SJSA1 (cell line): ENCODE results near the gene EPX. TPM values are rescaled to one million over a fixed set of nuclear protein-coding genes. Genes with fewer than 3 reads are reported as not detected.

Experiments used
- DNase-seq, 2 experiments: peaks; one replicate each; pipeline ENCODE4 v3.0.0-alpha.2; 2015 to 2020; ENCODE audit warnings: low spot score in 2 of 2, low read depth in 1 of 2
- H3K27ac ChIP-seq: fragments of 250-450 bp; sonication (Bioruptor Pico); 2 replicates; pipeline ENCODE4 v1.5.1; 2020; ENCODE audit warnings: mild to moderate bottlenecking, moderate library complexity
- H3K27me3 ChIP-seq: fragments of 250-450 bp; sonication (Bioruptor Pico); replicated peaks from 2 replicates; pipeline ENCODE4 v1.5.1; 2020; ENCODE audit warnings: mild to moderate bottlenecking, moderate library complexity
- H3K36me3 ChIP-seq: fragments of 250-450 bp; sonication (Bioruptor Pico); 2 replicates; pipeline ENCODE4 v1.5.1; 2020; ENCODE audit warnings: mild to moderate bottlenecking
- H3K4me1 ChIP-seq: fragments of 250-450 bp; sonication (Bioruptor Pico); replicated peaks from 2 replicates; pipeline ENCODE4 v1.6.1; 2021; ENCODE audit warnings: mild to moderate bottlenecking
- H3K4me3 ChIP-seq: fragments of 250-450 bp; sonication (Bioruptor Pico); 2 replicates; pipeline ENCODE4 v1.5.1; 2020; ENCODE audit warnings: mild to moderate bottlenecking
- H3K9me3 ChIP-seq: fragments of 250-450 bp; sonication (Bioruptor Pico); replicated peaks from 2 replicates; pipeline ENCODE4 v1.5.1; 2020; ENCODE audit warnings: mild to moderate bottlenecking
- total RNA-seq: library from RNA; depleted of rRNA; stranded (reverse); fragments of >200 nt; shearing (Covaris generic); gene quantifications from 2 replicates; pipeline ENCODE4 v1.2.3, GENCODE V29; 2014; rRNA removed

EPX gene
- total RNA-seq, 1 experiment from 2014 or later = not detected

DNA sequence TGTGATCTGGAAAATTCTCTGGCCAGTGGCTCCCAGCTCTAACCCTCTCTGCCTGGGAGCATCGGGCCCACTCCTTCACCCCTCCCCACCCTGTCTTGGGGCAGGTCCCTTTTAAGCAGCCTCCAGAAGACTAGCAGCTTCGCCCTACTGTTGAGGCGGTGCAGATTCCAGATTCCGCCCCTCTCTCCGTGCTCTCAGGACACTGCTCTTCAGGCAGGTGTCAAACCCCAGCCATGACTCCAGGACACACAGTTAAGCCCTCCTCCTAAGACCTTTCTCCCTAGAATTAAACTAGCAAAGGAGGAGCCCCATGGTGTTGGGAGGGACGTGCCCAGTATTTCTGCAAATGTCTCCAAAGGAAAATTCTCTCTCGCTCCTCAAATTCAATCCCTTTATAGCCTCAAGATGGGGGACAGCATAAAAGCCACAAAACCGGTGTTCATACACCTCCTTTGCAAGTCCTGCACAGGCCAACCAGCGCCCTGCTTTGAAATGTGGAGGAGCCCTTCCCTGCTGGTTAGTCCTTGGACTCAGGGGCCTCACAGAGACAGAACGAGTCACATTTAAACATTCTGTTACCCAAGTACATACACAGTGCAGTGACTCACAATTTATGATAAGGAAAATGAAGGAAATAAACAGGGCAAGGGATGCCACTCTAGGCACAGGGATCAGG is 53.0 kb downstream of the EPX start:
- Histone ChIP-seq H3K4me1 (peaks cover 13% of the 10 kb centered on the region), H3K4me3 (no peak overlapping the region), H3K27me3 (peaks cover 86% of the 10 kb centered on the region), H3K9me3 (0 out of 2 replicates have a peak, but pooled peaks cover 4% of the 10 kb centered on the region), H3K27ac (no peak overlapping the region), H3K36me3 (0 out of 2 replicates have a peak, but pooled peaks cover 3% of the 10 kb centered on the region)
- peak in 1 of 2 experiments; percentile 33 for DNase-seq

DNA sequence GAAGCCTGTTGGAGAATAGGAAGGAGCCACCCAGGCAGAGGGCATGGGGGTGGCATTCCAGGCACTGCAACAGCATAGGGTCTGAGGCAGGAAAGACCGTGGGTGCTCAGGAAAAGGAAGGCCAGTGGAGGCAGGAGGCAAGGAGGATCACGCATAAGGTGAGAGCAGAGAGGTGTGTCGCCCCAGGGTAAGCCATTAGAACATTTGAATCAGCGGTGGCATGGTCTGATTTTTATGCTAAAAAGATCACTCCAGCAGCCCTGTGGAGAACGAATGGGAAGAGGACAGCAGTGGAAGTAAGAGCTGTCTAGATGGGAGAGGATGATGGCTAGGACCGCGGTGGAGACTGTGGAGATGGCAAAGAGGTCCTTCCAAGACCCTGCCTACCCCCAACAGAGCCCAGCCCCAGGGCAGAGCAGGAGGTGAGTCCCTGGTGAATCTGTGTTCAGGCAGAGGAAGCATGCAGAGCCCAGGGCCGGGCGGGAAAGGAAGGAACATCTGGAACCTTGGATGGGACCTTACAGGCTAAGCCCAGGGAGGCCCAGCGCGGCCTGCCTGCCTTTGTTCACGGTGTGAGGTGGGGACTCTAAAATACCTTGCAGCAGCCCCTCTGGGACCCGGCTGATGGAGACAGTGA is 53.7 kb downstream of the EPX start:
- H3K27me3 ChIP-seq = peaks cover 87% of the 10 kb centered on the region
- peak in 1 of 2 experiments; percentile 45 for DNase-seq
- 0 out of 2 replicates have a peak, but pooled peaks cover 4% of the 10 kb centered on the region for H3K9me3 ChIP-seq
- H3K4me3 ChIP-seq = no peak overlapping the region
- 0 out of 2 replicates have a peak, but pooled peaks cover 3% of the 10 kb centered on the region for H3K36me3 ChIP-seq
- no peak overlapping the region for H3K27ac ChIP-seq
- peaks cover 13% of the 10 kb centered on the region for H3K4me1 ChIP-seq

DNA sequence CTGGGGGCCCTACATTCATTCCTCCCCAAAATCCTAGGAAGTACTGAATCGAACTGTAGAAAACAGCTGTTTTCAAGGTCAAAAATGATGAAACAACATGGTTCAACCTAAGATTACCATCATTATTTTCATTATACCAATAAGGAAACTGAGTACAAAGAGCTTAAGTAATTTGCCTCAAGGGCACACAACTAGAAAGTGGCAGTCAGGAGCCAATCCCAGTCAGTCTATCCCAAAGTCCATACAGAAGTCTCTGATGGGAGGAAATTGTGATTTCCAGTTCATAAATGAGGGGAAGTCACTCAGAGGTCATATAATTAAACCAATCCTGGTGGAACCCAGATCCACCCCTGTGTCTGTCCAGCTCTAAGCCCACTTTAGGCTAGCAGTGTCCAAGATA is 54.3 kb downstream of the EPX start:
- Histone ChIP-seq H3K4me3 (no peak overlapping the region), H3K9me3 (0 out of 2 replicates have a peak, but pooled peaks cover 4% of the 10 kb centered on the region), H3K27me3 (peaks cover 87% of the 10 kb centered on the region), H3K27ac (no peak overlapping the region), H3K4me1 (peaks cover 13% of the 10 kb centered on the region), H3K36me3 (0 out of 2 replicates have a peak, but pooled peaks cover 3% of the 10 kb centered on the region)
- DNase-seq = no peak

DNA sequence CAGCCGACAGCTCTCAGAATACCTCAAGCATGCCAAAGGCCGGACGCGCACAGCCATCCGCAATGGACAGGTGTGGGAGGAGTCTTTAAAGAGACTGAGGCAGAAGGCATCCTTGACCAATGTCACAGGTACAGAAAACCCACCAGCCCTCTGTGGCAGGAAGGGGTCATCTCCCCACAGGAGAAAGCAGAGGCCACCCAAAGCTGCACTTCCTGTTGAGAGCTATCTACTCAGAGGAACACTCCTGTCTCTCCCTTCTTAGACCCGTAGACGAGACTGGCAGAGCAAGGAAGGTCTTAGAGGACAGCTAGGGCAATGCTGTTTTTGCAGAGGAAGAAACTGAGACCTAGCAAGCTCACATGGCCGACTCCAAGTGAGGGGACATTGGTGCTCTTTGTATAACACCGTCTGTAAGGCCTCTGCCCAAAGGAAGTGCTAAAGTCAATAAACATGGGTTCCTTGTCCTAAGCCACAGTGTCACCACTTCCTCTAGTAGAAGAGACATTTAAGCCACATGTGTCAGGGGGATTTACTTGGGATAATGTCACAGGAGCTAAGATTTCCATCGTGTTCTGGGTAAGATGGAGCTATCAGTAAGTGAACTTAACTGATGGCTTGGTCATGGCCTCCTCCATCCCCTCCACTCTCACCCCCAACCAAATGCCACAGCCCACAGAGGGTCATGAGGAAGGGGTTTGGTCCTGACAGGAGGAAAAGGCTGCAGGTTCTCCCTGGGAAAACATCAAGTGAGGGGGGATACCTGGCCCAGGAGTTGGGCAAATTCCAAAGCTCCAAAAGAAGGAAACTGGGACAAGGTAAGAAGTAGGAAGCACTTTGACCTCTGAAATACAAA is 55.2 kb downstream of the EPX start:
- Histone ChIP-seq H3K9me3 (0 out of 2 replicates have a peak, but pooled peaks cover 4% of the 10 kb centered on the region), H3K27ac (no peak overlapping the region), H3K4me3 (no peak overlapping the region), H3K36me3 (0 out of 2 replicates have a peak, but pooled peaks cover 3% of the 10 kb centered on the region), H3K27me3 (peaks cover 89% of the 10 kb centered on the region), H3K4me1 (peaks cover 13% of the 10 kb centered on the region)
- peak in 1 of 2 experiments; percentile 41 for DNase-seq

DNA sequence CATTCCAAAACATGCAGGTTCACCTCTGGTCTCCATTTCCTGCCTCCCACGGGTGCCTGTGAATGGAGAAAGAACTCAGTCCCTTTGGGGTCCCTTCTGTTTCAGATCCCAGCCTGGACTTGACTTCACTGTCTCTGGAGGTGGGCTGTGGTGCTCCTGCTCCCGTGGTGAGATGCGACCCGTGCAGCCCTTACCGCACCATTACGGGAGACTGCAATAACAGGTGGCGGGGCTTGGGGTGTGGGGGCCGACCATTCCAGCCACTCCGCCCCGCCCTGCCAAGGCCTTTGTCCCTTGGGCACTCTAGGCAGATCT is 56.4 kb downstream of the EPX start:
- Histone ChIP-seq H3K36me3 (0 out of 2 replicates have a peak, but pooled peaks cover 3% of the 10 kb centered on the region), H3K9me3 (0 out of 2 replicates have a peak, but pooled peaks cover 4% of the 10 kb centered on the region), H3K4me3 (no peak overlapping the region), H3K27me3 (peaks cover 89% of the 10 kb centered on the region), H3K27ac (no peak overlapping the region), H3K4me1 (peaks cover 13% of the 10 kb centered on the region)
- DNase-seq = no peak

DNA sequence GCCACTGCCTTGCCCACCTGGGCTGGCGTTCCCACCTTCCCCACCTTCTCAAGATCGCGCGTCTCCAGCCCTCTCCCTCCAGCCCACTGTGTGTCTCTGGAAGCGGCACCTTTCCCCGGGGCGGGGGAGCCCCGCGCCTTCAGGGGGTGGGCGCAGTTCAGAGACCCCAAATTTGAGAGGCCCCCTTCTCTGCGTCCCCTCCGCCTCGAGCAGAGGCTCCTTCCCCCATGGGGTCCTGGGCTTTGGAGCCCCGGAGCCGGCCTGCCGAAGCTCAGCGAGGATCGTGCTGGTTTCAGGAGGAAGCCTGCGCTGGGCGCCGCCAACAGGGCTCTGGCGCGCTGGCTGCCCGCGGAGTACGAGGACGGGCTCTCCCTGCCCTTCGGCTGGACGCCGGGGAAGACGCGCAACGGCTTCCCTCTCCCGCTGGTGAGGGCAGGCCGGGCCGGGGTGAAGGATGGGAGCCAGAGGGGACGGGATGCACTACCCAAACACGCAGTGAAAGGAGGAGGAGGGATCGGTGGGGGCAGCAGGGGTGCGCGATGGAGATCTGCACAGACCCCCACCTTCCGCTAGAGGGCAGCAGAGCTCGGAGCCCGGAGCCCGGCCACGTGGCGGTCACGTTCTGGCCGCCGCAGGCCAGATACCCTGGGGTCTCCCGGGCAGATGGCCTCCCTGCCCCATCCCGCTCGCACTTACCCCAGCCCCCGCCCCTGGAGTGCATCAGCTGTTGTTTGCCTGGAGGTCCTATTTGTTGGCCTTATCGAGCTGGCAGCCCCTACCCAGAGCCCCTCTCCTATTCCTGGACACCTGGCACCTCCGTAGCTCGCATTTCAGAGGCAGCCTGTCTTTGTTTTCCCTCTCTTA is 57.0 kb downstream of the EPX start:
- Histone ChIP-seq H3K36me3 (0 out of 2 replicates have a peak, but pooled peaks cover 3% of the 10 kb centered on the region), H3K9me3 (0 out of 2 replicates have a peak, but pooled peaks cover 4% of the 10 kb centered on the region), H3K27ac (no peak overlapping the region), H3K4me1 (peaks cover 13% of the 10 kb centered on the region), H3K27me3 (peaks cover 86% of the 10 kb centered on the region), H3K4me3 (peak overlapping the region; percentile 31)
- DNase-seq = peak; percentile 67 to 72

DNA sequence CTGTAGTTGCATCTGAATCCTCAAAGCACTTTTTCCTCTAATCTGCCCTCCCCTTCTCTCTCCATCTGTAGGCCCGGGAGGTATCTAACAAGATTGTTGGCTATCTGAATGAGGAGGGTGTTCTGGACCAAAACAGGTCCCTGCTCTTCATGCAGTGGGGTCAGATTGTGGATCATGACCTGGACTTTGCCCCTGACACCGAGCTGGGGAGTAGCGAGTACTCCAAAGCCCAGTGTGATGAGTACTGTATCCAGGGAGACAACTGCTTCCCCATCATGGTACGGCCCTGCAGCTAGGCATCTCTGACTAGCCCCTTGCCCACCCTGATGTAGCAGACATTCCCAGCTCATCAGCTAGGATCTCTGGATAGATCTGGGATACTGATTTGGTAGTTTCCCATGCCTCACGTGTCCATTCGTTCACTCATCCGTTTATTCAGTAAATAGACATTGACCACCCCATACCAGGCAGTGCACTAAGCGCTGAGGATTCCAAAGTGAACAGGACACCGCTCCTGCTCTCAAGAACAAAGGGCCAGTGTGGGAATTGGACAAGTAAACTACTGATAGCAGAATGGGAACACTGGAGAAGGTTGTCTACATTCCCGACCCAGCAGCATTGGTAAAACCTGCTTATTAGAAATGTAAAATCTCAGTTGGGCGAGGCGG is 58.0 kb downstream of the EPX start:
- Histone ChIP-seq H3K36me3 (0 out of 2 replicates have a peak, but pooled peaks cover 3% of the 10 kb centered on the region), H3K9me3 (0 out of 2 replicates have a peak, but pooled peaks cover 4% of the 10 kb centered on the region), H3K27me3 (peaks cover 83% of the 10 kb centered on the region), H3K27ac (no peak overlapping the region), H3K4me1 (peaks cover 13% of the 10 kb centered on the region), H3K4me3 (no peak overlapping the region)
- DNase-seq = peak in 1 of 2 experiments; percentile 40

DNA sequence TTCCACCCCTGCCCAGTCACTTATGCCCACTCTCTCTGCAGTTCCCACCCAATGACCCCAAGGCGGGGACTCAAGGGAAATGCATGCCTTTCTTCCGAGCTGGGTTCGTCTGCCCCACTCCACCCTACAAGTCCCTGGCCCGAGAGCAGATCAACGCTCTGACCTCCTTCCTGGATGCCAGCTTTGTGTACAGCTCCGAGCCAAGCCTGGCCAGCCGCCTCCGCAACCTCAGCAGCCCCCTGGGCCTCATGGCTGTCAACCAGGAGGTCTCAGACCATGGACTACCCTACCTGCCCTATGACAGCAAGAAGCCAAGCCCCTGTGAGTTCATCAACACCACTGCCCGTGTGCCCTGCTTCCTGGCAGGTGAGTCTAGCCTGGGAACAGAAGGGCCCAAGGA is 59.6 kb downstream of the EPX start:
- H3K4me1 ChIP-seq = peaks cover 13% of the 10 kb centered on the region
- H3K27me3 ChIP-seq = peaks cover 77% of the 10 kb centered on the region
- peak in 1 of 2 experiments; percentile 38 for DNase-seq
- H3K27ac ChIP-seq = no peak overlapping the region
- H3K4me3 ChIP-seq = no peak overlapping the region
- H3K9me3 ChIP-seq = 0 out of 2 replicates have a peak, but pooled peaks cover 4% of the 10 kb centered on the region
- 0 out of 2 replicates have a peak, but pooled peaks cover 3% of the 10 kb centered on the region for H3K36me3 ChIP-seq

DNA sequence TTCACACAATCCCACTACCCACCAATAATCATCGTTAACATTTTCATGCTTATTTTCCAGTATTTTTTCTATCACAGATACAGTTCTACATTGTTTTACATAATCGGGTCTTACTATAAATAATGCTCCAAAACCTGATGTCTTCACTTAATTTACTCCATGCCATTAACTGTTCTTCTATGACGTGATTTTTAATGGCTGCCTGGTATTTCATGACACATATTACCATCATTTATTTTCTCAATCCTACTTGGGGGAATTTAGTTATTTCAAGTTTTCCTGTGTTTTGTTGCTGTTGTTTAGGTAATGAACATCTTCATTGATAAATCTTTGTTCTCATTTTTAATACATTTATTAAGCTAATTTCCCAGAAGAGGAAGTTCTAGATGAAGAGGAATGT is 60.6 kb downstream of the EPX start:
- 0 out of 2 replicates have a peak, but pooled peaks cover 3% of the 10 kb centered on the region for H3K36me3 ChIP-seq
- H3K27me3 ChIP-seq = peaks cover 79% of the 10 kb centered on the region
- 0 out of 2 replicates have a peak, but pooled peaks cover 2% of the 10 kb centered on the region for H3K9me3 ChIP-seq
- H3K4me3 ChIP-seq = no peak overlapping the region
- H3K27ac ChIP-seq = no peak overlapping the region
- peaks cover 9% of the 10 kb centered on the region for H3K4me1 ChIP-seq
- DNase-seq = no peak

Other genes starting within 250 kb of the EPX start
- gene CUEDC1, start 237.3 kb upstream of the EPX start, total RNA-seq = 16.7 and 27.3 TPM in 2 replicates
- gene VEZF1, start 204.5 kb upstream of the EPX start, total RNA-seq = 50.7 and 116 TPM in 2 replicates
- gene SRSF1, start 185.5 kb upstream of the EPX start, total RNA-seq = 535 and 581 TPM in 2 replicates
- 15.5 and 21.5 TPM in 2 replicates for gene DYNLL2, start 109.3 kb upstream of the EPX start, total RNA-seq
- gene OR4D1, start 44.3 kb upstream of the EPX start, total RNA-seq = 0.03 TPM in 1 of 2 replicates, not detected in the other
- gene OR4D2, start 25.7 kb upstream of the EPX start, total RNA-seq = not detected in 2 replicates
- gene MKS1, start 26.5 kb downstream of the EPX start, total RNA-seq = 6.5 and 15.9 TPM in 2 replicates
- gene LPO, start 45.9 kb downstream of the EPX start, total RNA-seq = not detected in 2 replicates
- not detected in 2 replicates for gene MPO, start 88.2 kb downstream of the EPX start, total RNA-seq
- 0.05 TPM in 1 of 2 replicates, not detected in the other for gene TSPOAP1, start 136.1 kb downstream of the EPX start, total RNA-seq
- gene SUPT4H1, start 159.5 kb downstream of the EPX start, total RNA-seq = 73.9 and 81.0 TPM in 2 replicates
- 0.08 TPM in 1 of 2 replicates, not detected in the other for gene RNF43, start 224.8 kb downstream of the EPX start, total RNA-seq